Brain microvascular endothelial cell (primary cell): Measurements from ENCODE around the gene ENKD1.

Experiments used
- DNase-seq: peaks from one replicate; pipeline ENCODE4 v3.0.0-alpha.2; 2020
- H3K27ac ChIP-seq: fragments of 250-450 bp; sonication (Bioruptor Pico); 2 replicates; pipeline ENCODE4 v1.5.1; 2020; ENCODE audit warnings: mild to moderate bottlenecking, moderate library complexity
- H3K27me3 ChIP-seq: fragments of 250-450 bp; sonication (Bioruptor Pico); replicated peaks from 2 replicates; pipeline ENCODE4 v1.5.1; 2020; ENCODE audit warnings: mild to moderate bottlenecking
- H3K36me3 ChIP-seq: fragments of 250-450 bp; sonication (Bioruptor Pico); replicated peaks from 2 replicates; pipeline ENCODE4 v1.5.1; 2020; ENCODE audit warnings: mild to moderate bottlenecking
- H3K4me3 ChIP-seq: 2 replicates; pipeline ENCODE4 v1.5.1; 2011; ENCODE audit warnings: low read depth, mild to moderate bottlenecking, control low read depth, low read length, moderate library complexity
- CTCF ChIP-seq: IDR thresholded peaks from 2 replicates; pipeline ENCODE4 v1.5.1; 2011; ENCODE audit warnings: low read depth, mild to moderate bottlenecking, moderate library complexity, low read length, control low read depth, inconsistent platforms; ENCODE audit errors: missing control alignments
- in situ Hi-C: cut with HindIII; loops from 2 replicates; pipeline ENCODE4 v1.10.0; 2017; ENCODE audit warnings: low sequenced_read_pairs, low pct_ligation_motif_present

The ENKD1 gene

GRCh38 chr16:67709050-67709449 is 42.5 kb upstream of the ENKD1 start:
- Histone ChIP-seq H3K27ac (no peak overlapping the region), H3K27me3 (no peaks in the 10 kb centered on the region), H3K36me3 (no peaks in the 10 kb centered on the region), H3K4me3 (no peak overlapping the region)
- no peak for TF ChIP-seq CTCF
- no peak for DNase-seq
- in situ Hi-C loops = loop anchor here (25.0 kb wide), 1 partner anchor 203 kb away; no protein-coding TSS in a partner anchor

DNA sequence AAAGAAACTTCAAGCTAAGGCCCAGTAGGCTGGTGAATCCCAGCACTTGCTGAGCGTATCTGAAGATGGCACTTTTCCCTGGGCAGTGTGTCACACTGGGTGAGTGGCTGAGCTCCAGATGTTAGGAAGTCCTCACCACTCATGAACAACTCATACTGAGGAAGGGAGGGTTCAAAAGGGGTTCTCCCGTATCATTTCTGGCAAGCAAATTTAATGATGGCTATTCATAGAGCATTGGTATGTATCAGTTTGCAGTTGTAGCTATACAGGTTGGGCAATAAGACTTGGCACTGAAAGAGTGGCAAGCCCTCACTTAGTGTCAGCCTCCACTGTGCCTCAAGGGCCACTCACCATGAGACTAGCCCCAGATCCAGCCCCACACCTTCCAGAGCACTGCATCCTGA is 41.8 kb upstream of the ENKD1 start:
- no peak for DNase-seq
- Histone ChIP-seq H3K4me3 (no peak overlapping the region), H3K27me3 (no peaks in the 10 kb centered on the region), H3K27ac (no peak overlapping the region), H3K36me3 (no peaks in the 10 kb centered on the region)
- TF ChIP-seq CTCF = no peak
- in situ Hi-C loops = loop anchor here (25.0 kb wide), 1 partner anchor 204 kb away; no protein-coding TSS in a partner anchor

DNA sequence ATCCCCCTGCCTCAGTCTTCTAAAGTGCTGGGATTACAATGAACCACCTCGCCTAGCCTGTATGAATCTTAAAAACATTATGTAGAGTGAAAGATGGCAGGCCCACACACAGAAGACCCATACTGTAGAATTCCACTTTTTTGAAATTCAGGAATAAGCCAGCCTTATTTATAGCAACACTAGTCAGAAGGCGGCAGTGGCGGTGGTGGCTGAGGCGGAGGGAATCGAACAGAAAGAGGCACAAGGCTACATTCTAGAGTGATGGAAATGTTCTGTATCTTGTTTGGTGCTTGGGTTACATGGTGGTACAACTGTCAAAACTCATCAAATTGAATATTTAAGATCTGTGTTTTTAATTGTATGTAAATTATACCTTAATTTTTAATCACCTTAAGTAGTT is 41.2 kb upstream of the ENKD1 start:
- H3K27ac ChIP-seq = no peak overlapping the region
- H3K27me3 ChIP-seq = no peaks in the 10 kb centered on the region
- no peaks in the 10 kb centered on the region for H3K36me3 ChIP-seq
- in situ Hi-C loops = loop anchor here (25.0 kb wide), 1 partner anchor 205 kb away; no protein-coding TSS in a partner anchor
- H3K4me3 ChIP-seq = no peak overlapping the region
- DNase-seq = no peak
- no peak for TF ChIP-seq CTCF

DNA sequence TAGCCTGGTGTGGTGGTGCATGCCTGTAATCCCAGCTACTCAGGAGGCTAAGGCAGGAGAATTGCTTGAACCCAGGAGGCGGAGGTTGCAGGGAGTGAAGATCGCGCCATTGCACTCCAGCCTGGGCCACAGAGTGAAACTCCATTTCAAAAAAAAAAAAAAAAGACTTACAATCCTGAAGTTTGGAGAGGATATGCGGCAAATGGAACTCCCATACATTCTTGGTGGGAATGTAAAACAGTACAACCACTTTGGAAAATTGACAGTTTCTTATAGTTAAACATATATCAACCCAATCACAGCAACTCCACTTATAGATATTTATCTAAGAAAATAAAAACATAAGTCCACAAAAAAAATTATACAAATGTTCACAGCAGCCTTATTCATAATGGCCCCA is 40.7 kb upstream of the ENKD1 start:
- TF ChIP-seq CTCF = no peak
- Histone ChIP-seq H3K27me3 (no peaks in the 10 kb centered on the region), H3K27ac (no peak overlapping the region), H3K4me3 (no peak overlapping the region), H3K36me3 (no peaks in the 10 kb centered on the region)
- in situ Hi-C loops = loop anchor here (25.0 kb wide), 1 partner anchor 205 kb away; no protein-coding TSS in a partner anchor
- DNase-seq = no peak

DNA sequence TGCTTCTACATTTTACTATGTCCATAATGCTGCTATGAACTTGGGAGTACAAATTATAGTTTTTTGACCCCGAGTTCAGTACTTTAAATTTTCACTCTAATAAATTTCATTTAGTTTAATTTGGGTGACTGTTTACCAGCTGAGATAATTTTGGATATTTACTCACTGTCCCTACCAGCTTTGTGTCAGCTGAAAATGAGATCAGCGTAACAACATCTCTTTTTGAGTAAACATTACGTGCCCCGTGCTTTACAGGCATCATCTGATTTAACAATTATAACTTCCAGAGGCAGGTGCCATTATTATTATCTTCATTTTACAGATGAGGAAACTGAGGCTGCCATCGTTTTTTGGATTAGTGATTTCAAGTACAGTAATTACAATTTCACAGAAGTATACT is 37.6 kb upstream of the ENKD1 start:
- Histone ChIP-seq H3K36me3 (no peaks in the 10 kb centered on the region), H3K27ac (no peak overlapping the region), H3K27me3 (no peaks in the 10 kb centered on the region), H3K4me3 (no peak overlapping the region)
- DNase-seq = no peak
- TF ChIP-seq CTCF = no peak
- in situ Hi-C loops = loop anchor here (25.0 kb wide), 1 partner anchor 208 kb away; no protein-coding TSS in a partner anchor

DNA sequence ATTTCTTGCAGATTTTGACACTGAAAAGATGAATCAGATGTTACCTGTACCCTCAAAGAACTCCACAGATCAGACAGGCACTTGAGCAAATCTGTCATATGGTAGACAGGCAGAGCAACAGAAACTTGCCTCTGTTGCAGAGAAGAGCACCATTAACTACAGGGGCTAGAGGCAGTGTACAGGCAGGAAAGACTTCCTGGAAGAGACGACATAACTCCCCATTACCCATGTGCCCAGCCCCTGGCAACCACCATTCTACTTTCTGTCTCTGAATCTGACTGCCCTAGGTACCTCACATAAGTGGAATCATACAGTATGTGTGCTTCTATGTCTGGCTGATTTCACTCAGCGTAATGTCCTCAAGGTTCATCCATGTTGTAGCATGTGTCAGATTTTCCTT is 37.1 kb upstream of the ENKD1 start:
- no peaks in the 10 kb centered on the region for H3K36me3 ChIP-seq
- no peak for DNase-seq
- H3K4me3 ChIP-seq = no peak overlapping the region
- TF ChIP-seq CTCF = no peak
- in situ Hi-C loops = loop anchor here (25.0 kb wide), 1 partner anchor 209 kb away; no protein-coding TSS in a partner anchor
- no peaks in the 10 kb centered on the region for H3K27me3 ChIP-seq
- no peak overlapping the region for H3K27ac ChIP-seq
